MM.1S (cell line): ENCODE measurements around the gene AGK.

Source experiments
- DNase-seq: peaks from one replicate; pipeline ENCODE4 v3.0.0-alpha.2; 2015
- H2AFZ ChIP-seq: fragments of 300-600 bp; sonication (generic); 2 replicates; pipeline ENCODE4 v1.6.0; 2016; ENCODE audit warnings: antibody characterized with exemption, low read length
- H3F3A ChIP-seq: fragments of 300-600 bp; sonication (generic); 2 replicates; pipeline ENCODE4 v1.6.1; 2016; ENCODE audit warnings: mild to moderate bottlenecking, antibody characterized with exemption, low read length, moderate library complexity, mixed read lengths; ENCODE audit not compliant: insufficient read depth
- H3K27ac ChIP-seq: fragments of 300-600 bp; sonication (generic); 2 replicates; pipeline ENCODE4 v1.5.1; 2016; ENCODE audit warnings: mild to moderate bottlenecking, low read length
- H3K27me3 ChIP-seq: fragments of 300-600 bp; sonication (generic); replicated peaks from 2 replicates; pipeline ENCODE4 v1.6.0; 2016; ENCODE audit warnings: low read length; ENCODE audit not compliant: insufficient read depth
- H3K36me3 ChIP-seq: fragments of 300-600 bp; sonication (generic); replicated peaks from 2 replicates; pipeline ENCODE4 v1.6.1; 2016; ENCODE audit warnings: mild to moderate bottlenecking, low read length, mixed read lengths; ENCODE audit not compliant: insufficient read depth
- H3K4me1 ChIP-seq: fragments of 300-600 bp; sonication (generic); 2 replicates; pipeline ENCODE4 v1.6.1; 2016; ENCODE audit warnings: low read length, mixed read lengths
- H3K4me2 ChIP-seq: fragments of 300-600 bp; sonication (generic); 2 replicates; pipeline ENCODE4 v1.6.0; 2016; ENCODE audit warnings: low read depth, low read length
- H3K4me3 ChIP-seq: fragments of 300-600 bp; sonication (generic); 2 replicates; pipeline ENCODE4 v1.5.1; 2016; ENCODE audit warnings: low read length, mixed read lengths
- H3K79me2 ChIP-seq: fragments of 300-600 bp; sonication (generic); 2 replicates; pipeline ENCODE4 v1.6.1; 2016; ENCODE audit warnings: mixed run types, low read length, mixed read lengths
- H3K9ac ChIP-seq: fragments of 300-600 bp; sonication (generic); 2 replicates; pipeline ENCODE4 v1.6.1; 2016; ENCODE audit warnings: low read length, mixed read lengths
- H3K9me2 ChIP-seq: fragments of 300-600 bp; sonication (generic); replicated peaks from 2 replicates; pipeline ENCODE4 v1.6.1; 2016; ENCODE audit warnings: mild to moderate bottlenecking, low read length, mixed read lengths; ENCODE audit not compliant: insufficient read depth
- H3K9me3 ChIP-seq: fragments of 300-600 bp; sonication (generic); replicated peaks from 2 replicates; pipeline ENCODE4 v1.6.1; 2016; ENCODE audit warnings: mild to moderate bottlenecking, low read length, mixed read lengths; ENCODE audit not compliant: insufficient read depth
- H4K20me1 ChIP-seq: fragments of 300-600 bp; sonication (generic); 2 replicates; pipeline ENCODE4 v1.6.1; 2016; ENCODE audit warnings: mild to moderate bottlenecking, low read length, moderate library complexity, mixed read lengths; ENCODE audit not compliant: insufficient read depth
- CTCF ChIP-seq: fragments of 300-600 bp; sonication (generic); IDR thresholded peaks from 2 replicates; pipeline ENCODE4 v1.5.1; 2016; ENCODE audit warnings: antibody characterized with exemption, low read length, mixed read lengths
- EZH2 ChIP-seq: fragments of 300-600 bp; sonication (generic); optimal IDR thresholded peaks from 2 replicates; pipeline ENCODE3; 2017; ENCODE audit warnings: low read depth, mild to moderate bottlenecking, antibody characterized with exemption, low read length, mixed read lengths
- EZH2phosphoT487 ChIP-seq: fragments of 300-600 bp; sonication (generic); IDR thresholded peaks from 2 replicates; pipeline ENCODE4 v1.6.1; 2018; ENCODE audit warnings: antibody characterized with exemption, low read length

The AGK gene

GRCh38 chr7:141562543-141562942 is 11.3 kb downstream of the AGK start:
- no peaks in the 10 kb centered on the region for H3K9me2 ChIP-seq
- H3K4me2 ChIP-seq: no peak overlapping the region
- H3K4me1 ChIP-seq: peaks cover 30% of the 10 kb centered on the region
- H3K4me3 ChIP-seq: no peak overlapping the region
- H3K27ac ChIP-seq: no peak overlapping the region
- no peak for TF ChIP-seq CTCF
- no peak for TF ChIP-seq EZH2phosphoT487
- TF ChIP-seq EZH2: no peak
- no peak overlapping the region for H3K9ac ChIP-seq
- no peak for DNase-seq
- H2AFZ ChIP-seq: no peak overlapping the region
- no peaks in the 10 kb centered on the region for H3K9me3 ChIP-seq
- H3F3A ChIP-seq: peaks cover 20% of the 10 kb centered on the region
- no peaks in the 10 kb centered on the region for H4K20me1 ChIP-seq
- peaks cover 39% of the 10 kb centered on the region for H3K36me3 ChIP-seq
- no peaks in the 10 kb centered on the region for H3K27me3 ChIP-seq
- peaks cover 65% of the 10 kb centered on the region for H3K79me2 ChIP-seq

GRCh38 chr7:141562972-141563371 is 11.8 kb downstream of the AGK start:
- Histone ChIP-seq H2AFZ (no peak overlapping the region), H3K9ac (no peak overlapping the region), H3K4me2 (no peak overlapping the region), H3K27me3 (no peaks in the 10 kb centered on the region), H3F3A (peaks cover 16% of the 10 kb centered on the region), H3K4me1 (peaks cover 27% of the 10 kb centered on the region), H3K4me3 (no peak overlapping the region), H3K9me3 (no peaks in the 10 kb centered on the region), H4K20me1 (no peaks in the 10 kb centered on the region), H3K27ac (no peak overlapping the region), H3K36me3 (peaks cover 41% of the 10 kb centered on the region), H3K79me2 (peaks cover 69% of the 10 kb centered on the region), H3K9me2 (no peaks in the 10 kb centered on the region)
- no peak for TF ChIP-seq CTCF
- TF ChIP-seq EZH2: no peak
- TF ChIP-seq EZH2phosphoT487: no peak
- no peak for DNase-seq

GRCh38 chr7:141563956-141564623 is 12.9 kb downstream of the AGK start:
- H3F3A ChIP-seq: peaks cover 4% of the 10 kb centered on the region
- peak; percentile 42 for DNase-seq
- H3K4me2 ChIP-seq: no peak overlapping the region
- H3K79me2 ChIP-seq: peaks cover 75% of the 10 kb centered on the region
- H2AFZ ChIP-seq: no peak overlapping the region
- H3K27ac ChIP-seq: peak overlapping the region; percentile 31; the same call in 1 of the 2 replicates
- TF ChIP-seq EZH2: no peak
- H3K36me3 ChIP-seq: peaks cover 44% of the 10 kb centered on the region
- H3K9me2 ChIP-seq: no peaks in the 10 kb centered on the region
- H4K20me1 ChIP-seq: no peaks in the 10 kb centered on the region
- H3K4me3 ChIP-seq: no peak overlapping the region
- no peaks in the 10 kb centered on the region for H3K9me3 ChIP-seq
- no peaks in the 10 kb centered on the region for H3K27me3 ChIP-seq
- H3K4me1 ChIP-seq: peaks cover 18% of the 10 kb centered on the region
- H3K9ac ChIP-seq: no peak overlapping the region

GRCh38 chr7:141567432-141567831 is 16.2 kb downstream of the AGK start:
- H4K20me1 ChIP-seq: no peaks in the 10 kb centered on the region
- TF ChIP-seq EZH2 (no peak), EZH2phosphoT487 (no peak), CTCF (no peak)

More at GRCh38 chr7:141567432-141567831, 16.2 kb downstream of the AGK start:
- Histone ChIP-seq H3K79me2 (peaks cover 58% of the 10 kb centered on the region), H3K27ac (no peak overlapping the region), H3K9me2 (no peaks in the 10 kb centered on the region), H3K4me1 (peaks cover 11% of the 10 kb centered on the region), H2AFZ (no peak overlapping the region), H3K27me3 (no peaks in the 10 kb centered on the region), H3K36me3 (peaks cover 28% of the 10 kb centered on the region), H3K9ac (no peak overlapping the region), H3F3A (no peaks in the 10 kb centered on the region), H3K4me2 (no peak overlapping the region), H3K9me3 (no peaks in the 10 kb centered on the region), H3K4me3 (no peak overlapping the region)
- DNase-seq: no peak
